Stomach smooth muscle (tissue), 2 donors: ENCODE results near the gene TMPRSS3.

ENCODE experiments used
- H3K27ac ChIP-seq: one replicate; pipeline ENCODE4 v1.7.0; 2013; ENCODE audit warnings: mild to moderate bottlenecking, low read length, inconsistent platforms
- H3K27me3 ChIP-seq, 2 donors: one replicate each; pipeline ENCODE4 v1.7.0; 2013; ENCODE audit warnings: low read length in 2 of 2; ENCODE audit not compliant: insufficient read depth in 2 of 2, control insufficient read depth in 1 of 2
- H3K36me3 ChIP-seq, 2 donors: one replicate each; pipeline ENCODE4 v1.7.0; 2013; ENCODE audit warnings: low read length in 2 of 2; ENCODE audit not compliant: control insufficient read depth in 2 of 2, insufficient read depth in 2 of 2
- H3K4me1 ChIP-seq: one replicate; pipeline ENCODE4 v1.7.0; 2013; ENCODE audit warnings: low read length; ENCODE audit not compliant: control insufficient read depth, insufficient read depth
- H3K4me3 ChIP-seq, 2 donors: one replicate each; pipeline ENCODE4 v1.7.0; 2013; ENCODE audit warnings: low read length in 2 of 2
- H3K9ac ChIP-seq, 2 donors: one replicate each; pipeline ENCODE4 v1.7.0; 2013; ENCODE audit warnings: low read length in 2 of 2, mild to moderate bottlenecking in 1 of 2
- H3K9me3 ChIP-seq, 2 donors: one replicate each; pipeline ENCODE4 v1.7.0; 2013; ENCODE audit warnings: low read length in 2 of 2; ENCODE audit not compliant: control insufficient read depth in 2 of 2
- donor health status: healthy.
- donor health status: Pancreatic carcinoma.

The TMPRSS3 gene

DNA sequence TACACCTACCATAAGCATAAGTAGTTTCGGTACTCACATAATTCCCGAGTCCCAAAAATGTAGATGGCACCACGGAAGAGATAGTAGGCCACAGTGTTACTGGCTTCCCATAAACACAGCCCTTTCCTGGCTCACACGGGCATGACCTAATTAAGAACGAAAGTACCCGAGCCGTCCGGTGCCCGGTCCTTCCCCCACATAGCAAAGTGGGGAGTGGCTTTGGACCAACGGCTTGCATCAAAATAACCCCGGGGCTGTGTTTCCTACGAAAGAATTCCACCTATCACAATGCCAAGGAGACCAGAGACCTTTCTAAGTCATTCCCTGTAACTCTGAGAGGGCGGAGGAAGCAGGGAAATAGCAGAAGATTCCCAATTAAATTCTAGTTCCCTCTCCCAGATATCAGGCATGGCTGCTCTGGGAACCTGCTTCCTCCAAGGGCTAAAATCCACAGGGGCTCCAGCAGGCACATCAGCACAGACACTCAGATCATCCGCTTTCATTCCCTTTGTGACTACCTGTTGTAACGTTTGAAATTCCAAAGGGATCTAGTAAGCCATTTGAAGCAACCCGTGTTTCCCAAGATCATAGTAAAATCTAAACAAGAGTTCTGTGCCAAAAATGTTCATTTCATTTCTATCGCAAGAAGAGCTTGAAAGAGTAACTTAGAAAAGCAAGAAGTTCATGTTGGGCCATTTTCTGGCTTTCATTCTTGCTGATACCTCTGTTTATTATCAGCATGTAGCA lies at the start of gene TMPRSS3:
TMPRSS3 (minus strand) TSS at position 148 of the 747 bp plus-strand sequence. CDS start 635 bp downstream, outside the sequence.
- H3K9ac ChIP-seq = no peak within 1 kb of the TSS
- no peak within 1 kb of the TSS for H3K4me3 ChIP-seq
- peaks cover 2 to 12% of the 10 kb centered on the region in 2 donors for H3K27me3 ChIP-seq
- H3K4me1 ChIP-seq = no peaks in the 10 kb centered on the region
- no peaks in the 10 kb centered on the region for H3K36me3 ChIP-seq
- no peak within 1 kb of the TSS for H3K27ac ChIP-seq
- H3K9me3 ChIP-seq = no peaks in the 10 kb centered on the region

DNA sequence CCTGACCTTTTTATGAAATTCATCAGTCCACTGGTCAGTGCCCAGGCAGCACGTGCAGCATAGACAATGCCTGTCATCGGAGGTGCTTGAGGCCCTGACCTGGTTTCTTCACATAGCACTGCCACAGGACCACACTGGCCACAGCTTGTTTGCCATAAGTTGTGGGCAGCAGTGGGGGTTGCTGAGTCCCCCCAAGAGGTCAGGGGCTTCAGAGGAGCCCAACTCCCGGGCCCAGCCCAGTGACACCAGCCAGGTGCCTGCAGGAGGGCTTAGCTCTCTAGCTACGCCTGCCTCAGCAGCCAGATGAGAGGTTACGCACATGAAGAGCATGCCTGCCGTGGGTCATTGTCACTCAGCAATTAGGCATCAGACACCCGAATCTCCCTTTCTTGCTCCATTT lies 49.5 kb upstream of the TMPRSS3 start:
- Histone ChIP-seq H3K9me3 (no peaks in the 10 kb centered on the region), H3K4me3 (no peak overlapping the region), H3K27ac (no peak overlapping the region), H3K9ac (no peak overlapping the region), H3K27me3 (peaks cover 0 to 9% of the 10 kb centered on the region in 2 donors), H3K36me3 (no peaks in the 10 kb centered on the region), H3K4me1 (no peaks in the 10 kb centered on the region)

DNA sequence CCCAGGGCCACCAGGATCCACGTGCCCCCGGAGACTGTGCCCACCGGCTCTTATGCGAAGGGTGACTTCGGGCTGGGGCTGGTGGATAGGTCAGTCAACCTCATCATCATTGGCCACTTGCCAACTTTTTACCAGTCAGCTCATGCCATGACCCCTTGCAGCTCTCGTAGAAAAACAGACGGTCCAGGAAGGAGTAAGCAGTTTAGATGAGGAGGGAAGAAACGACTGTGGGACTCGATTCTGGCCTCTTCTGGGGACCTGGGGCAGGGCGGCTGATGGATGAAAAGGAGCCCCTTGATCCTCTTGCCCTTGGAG lies 48.9 kb upstream of the TMPRSS3 start:
- Histone ChIP-seq H3K9ac (no peak overlapping the region), H3K9me3 (no peaks in the 10 kb centered on the region), H3K4me3 (no peak overlapping the region), H3K36me3 (no peaks in the 10 kb centered on the region), H3K27me3 (peaks cover 0 to 9% of the 10 kb centered on the region in 2 donors), H3K4me1 (no peaks in the 10 kb centered on the region), H3K27ac (no peak overlapping the region)

DNA sequence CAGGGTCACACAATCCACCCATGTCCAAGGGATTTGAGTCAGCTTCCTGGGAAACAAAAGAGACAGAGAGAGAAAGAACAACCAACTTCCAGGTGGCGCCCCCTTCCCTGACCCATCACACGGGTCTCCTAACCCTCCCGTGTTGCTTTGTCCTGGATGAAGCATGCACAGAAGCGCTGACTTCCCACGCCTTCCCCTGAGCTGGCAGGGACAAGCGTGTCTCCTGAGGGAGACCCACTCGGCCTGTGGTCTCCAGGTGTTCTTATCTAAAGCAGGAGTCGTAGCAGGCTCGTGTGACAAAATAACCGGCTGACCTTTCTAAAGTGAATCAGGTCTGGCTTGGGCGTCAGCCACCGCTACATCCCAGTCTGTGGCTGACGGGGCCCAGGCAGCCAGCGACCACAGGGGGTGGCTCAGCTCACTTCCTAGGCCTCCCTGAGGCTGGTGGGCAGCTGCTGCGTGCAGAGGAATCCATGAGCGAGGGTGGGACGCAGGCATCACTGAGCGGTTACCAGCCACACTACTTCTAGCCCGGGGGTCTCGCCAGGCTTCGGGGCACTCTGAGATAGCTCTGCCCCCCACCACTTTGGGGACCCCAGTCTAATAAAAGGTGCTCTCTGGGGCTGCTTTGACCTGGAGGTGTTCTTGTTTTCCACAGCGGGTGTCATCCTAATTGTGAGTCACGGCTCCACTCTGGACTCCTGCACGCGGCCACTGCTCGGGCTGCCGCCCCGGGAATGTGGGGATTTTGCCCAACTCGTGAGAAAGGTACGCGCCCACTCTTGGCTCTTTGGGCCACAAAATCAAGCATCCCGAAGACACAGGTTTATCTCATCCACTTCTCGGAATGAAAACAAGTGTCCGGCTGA lies 48.3 kb upstream of the TMPRSS3 start:
- Histone ChIP-seq H3K4me3 (no peak overlapping the region), H3K9ac (no peak overlapping the region), H3K9me3 (no peaks in the 10 kb centered on the region), H3K36me3 (no peaks in the 10 kb centered on the region), H3K4me1 (no peaks in the 10 kb centered on the region), H3K27ac (no peak overlapping the region), H3K27me3 (peaks cover 0 to 9% of the 10 kb centered on the region in 2 donors)

DNA sequence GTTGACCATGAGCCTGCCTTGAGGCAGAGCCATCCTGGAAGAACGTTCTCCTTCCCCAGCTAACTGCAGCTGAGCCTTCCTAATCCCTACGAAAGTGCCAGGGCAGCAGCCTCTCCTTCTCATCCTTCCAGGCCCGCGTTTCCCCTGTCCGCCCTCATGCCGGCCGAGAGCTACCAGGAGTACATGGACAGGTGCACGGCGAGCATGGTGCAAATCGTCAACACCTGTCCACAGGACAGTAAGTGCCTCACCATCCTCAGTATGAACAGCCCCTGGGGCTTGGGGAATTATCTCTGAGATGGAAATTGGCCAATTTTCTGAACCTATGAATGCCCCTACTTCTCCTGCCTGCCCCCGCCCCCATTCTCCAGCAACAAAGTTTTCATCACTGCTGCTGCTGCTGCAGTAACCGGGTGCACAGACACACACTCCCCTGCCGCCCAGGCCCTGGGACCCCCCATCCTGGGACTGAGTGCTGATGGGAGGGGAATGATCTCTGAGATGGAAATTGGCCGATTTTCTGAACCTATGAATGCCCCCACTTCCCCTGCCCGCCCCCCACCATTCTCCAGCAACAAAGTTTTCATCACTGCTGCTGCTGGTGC lies 47.4 kb upstream of the TMPRSS3 start:
- peaks cover 3 to 7% of the 10 kb centered on the region in 2 donors for H3K27me3 ChIP-seq
- no peak overlapping the region for H3K4me3 ChIP-seq
- H3K4me1 ChIP-seq = no peaks in the 10 kb centered on the region
- no peak overlapping the region for H3K27ac ChIP-seq
- no peak overlapping the region for H3K9ac ChIP-seq
- no peaks in the 10 kb centered on the region for H3K36me3 ChIP-seq
- no peaks in the 10 kb centered on the region for H3K9me3 ChIP-seq

DNA sequence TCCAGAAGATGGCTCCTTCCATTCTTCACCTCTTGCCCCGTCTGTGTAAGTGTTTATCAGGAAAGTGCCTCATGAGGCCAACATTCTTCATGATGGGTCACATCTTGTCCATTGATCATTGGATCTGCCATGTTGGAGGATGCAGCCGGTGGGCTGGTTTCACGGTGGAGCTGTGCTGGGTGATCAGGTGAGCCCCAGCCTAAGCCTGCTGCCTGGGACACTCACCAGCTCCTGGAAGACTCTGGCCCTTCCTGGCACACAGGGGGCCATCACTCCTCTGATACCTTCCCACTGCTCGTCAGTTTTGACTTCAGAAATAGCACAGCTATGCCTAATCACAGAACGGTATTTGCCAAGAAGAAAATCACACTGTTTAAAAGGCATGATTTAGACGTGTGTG lies 46.1 kb upstream of the TMPRSS3 start:
- H3K27ac ChIP-seq = no peak overlapping the region
- no peaks in the 10 kb centered on the region for H3K4me1 ChIP-seq
- H3K9ac ChIP-seq = no peak overlapping the region
- peaks cover 0 to 3% of the 10 kb centered on the region in 2 donors for H3K9me3 ChIP-seq
- peaks cover 4 to 5% of the 10 kb centered on the region in 2 donors for H3K27me3 ChIP-seq
- no peak overlapping the region for H3K4me3 ChIP-seq
- H3K36me3 ChIP-seq = no peaks in the 10 kb centered on the region

DNA sequence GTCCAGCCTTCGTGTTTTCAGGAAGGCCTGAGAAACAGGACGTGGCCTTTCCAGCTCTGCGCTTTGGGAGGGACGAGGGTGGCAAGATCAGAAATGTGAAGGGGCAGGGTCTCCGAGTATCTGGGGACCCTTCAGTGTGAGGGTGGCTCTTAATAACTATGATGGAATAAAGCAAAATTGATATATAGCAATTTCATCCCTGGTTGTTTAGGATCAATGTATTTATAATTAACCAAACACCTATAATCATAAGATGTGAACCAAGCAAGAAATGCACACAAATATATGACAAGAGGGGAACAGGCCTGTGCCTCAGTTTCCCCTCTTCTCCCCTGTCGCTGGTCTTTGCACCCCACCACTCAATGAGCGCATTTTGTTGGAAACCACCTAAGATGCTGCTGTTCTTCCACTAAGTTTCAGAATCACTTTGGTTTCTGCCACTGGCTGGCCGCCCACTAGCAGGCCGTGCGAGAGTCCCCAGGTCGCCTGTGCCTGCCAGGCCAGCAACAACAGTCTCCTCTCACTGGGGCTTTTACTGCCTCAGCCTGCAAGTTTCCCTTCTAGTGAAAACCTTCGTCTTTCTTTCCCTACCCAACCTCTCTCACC lies 44.4 kb upstream of the TMPRSS3 start:
- H3K27me3 ChIP-seq = peaks cover 4 to 5% of the 10 kb centered on the region in 2 donors
- H3K27ac ChIP-seq = no peak overlapping the region
- no peak overlapping the region for H3K4me3 ChIP-seq
- no peaks in the 10 kb centered on the region for H3K4me1 ChIP-seq
- H3K36me3 ChIP-seq = no peaks in the 10 kb centered on the region
- no peak overlapping the region for H3K9ac ChIP-seq
- H3K9me3 ChIP-seq = peaks cover 0 to 6% of the 10 kb centered on the region in 2 donors

DNA sequence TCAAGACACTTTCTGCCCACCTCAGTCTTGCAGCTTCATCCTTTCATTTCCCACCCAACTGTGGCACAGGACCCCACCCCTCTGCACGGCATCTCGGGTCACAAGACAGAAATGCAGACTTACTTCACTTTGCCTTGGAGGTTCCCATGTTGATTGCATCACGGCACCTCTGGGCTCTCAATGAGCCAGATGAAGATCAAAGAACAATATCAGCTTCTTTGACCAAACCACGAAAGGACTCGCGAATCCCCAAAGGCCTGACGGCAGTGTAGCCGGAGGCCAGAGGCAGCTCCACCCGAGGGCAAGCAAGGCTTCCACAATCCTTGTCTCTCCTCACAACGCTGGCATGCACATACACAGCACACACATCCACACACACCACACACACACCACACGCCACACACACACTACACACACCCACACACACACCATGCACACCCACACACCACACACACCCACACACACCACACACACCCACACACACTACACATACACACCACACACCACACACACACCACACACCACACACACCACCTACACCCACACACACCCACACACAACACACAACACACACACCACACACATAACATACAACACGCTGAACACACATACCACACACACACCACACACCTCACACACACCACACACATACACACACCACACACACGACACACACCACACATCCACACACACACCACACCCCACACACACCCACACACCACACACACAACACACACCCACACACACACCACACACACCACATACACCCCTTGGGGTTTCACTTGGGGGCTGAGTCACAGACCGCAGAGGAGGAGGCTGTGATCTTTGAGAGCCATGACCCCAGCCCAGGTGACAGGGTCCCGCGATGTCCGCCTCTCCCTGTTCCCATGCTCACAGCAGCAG lies 43.7 kb upstream of the TMPRSS3 start:
- Histone ChIP-seq H3K9me3 (peaks cover 3 to 6% of the 10 kb centered on the region in 2 donors), H3K9ac (no peak overlapping the region), H3K4me1 (no peaks in the 10 kb centered on the region), H3K27me3 (peaks cover 4 to 7% of the 10 kb centered on the region in 2 donors), H3K36me3 (no peaks in the 10 kb centered on the region), H3K4me3 (no peak overlapping the region), H3K27ac (no peak overlapping the region)

DNA sequence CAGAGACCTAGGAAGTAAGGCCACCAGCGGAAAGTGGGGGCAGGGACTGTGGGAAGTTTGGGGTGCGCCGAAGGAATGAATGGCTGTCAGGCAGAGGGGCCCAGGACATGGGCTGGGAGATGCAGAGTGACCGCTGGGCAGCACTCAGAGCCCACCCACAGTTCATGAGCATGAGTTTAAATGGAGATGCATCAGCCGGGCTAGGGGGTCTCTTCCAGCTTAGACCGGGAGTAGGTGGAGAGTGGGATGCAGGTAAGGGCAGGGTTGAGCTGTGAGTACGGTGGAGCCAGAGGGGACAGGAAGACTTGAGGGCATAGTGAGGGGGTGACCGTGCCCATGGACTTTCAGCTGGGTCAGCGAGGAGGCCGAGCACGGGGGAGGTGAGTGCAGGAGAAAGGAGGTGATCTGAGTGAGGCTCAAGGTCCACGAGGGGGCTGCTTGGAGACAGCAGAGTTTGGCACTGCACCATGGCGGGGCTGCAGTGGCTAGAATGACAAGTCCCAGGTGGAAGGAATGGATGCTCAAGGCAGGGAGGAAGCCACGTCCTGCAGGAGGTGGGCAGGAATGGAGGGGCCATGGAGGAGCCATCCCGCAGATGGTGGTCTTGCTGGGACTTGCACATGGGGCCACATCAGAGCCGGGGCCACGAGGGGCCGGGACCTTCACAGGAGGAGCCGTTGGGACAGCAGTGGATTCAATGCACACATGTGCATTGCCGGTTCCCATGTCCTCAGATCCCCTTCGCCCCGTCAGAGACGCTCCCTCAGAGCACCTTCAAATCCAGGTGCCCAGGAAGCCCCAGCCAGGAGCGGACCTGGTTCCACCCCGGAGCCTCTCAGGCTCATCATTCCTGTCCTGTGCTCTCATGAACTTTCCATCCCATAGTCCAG lies 42.7 kb upstream of the TMPRSS3 start:
- no peak overlapping the region for H3K27ac ChIP-seq
- peaks cover 3 to 9% of the 10 kb centered on the region in 2 donors for H3K9me3 ChIP-seq
- no peak overlapping the region for H3K9ac ChIP-seq
- H3K4me1 ChIP-seq = no peaks in the 10 kb centered on the region
- peaks cover 4 to 7% of the 10 kb centered on the region in 2 donors for H3K27me3 ChIP-seq
- no peak overlapping the region for H3K4me3 ChIP-seq
- H3K36me3 ChIP-seq = no peaks in the 10 kb centered on the region
